H9 (cell line): ENCODE results near the gene POU3F3. TPM values are rescaled to one million over a fixed set of nuclear protein-coding genes. Genes with fewer than 3 reads are reported as not detected.
A peak's percentile ranks its signal among the peaks of the same experiment; 100 is the strongest.

Experiments
- DNase-seq: peaks from one replicate; pipeline ENCODE4 v3.0.0-alpha.2; 2017
- H2AFZ ChIP-seq: one replicate; pipeline ENCODE4 v1.6.1; 2013; ENCODE audit warnings: mild to moderate bottlenecking, low read length, control low read depth, moderate library complexity
- H2AK5ac ChIP-seq: 2 replicates; pipeline ENCODE4 v1.6.1; 2013; ENCODE audit warnings: low read length, control low read depth, mixed read lengths; ENCODE audit not compliant: insufficient read length
- H2BK120ac ChIP-seq: one replicate; pipeline ENCODE4 v1.6.1; 2013; ENCODE audit warnings: low read depth, mild to moderate bottlenecking, low read length, control low read depth, inconsistent platforms; ENCODE audit not compliant: poor library complexity, severe bottlenecking
- H2BK12ac ChIP-seq: 2 replicates; pipeline ENCODE4 v1.6.1; 2013; ENCODE audit warnings: low read length, control low read depth, mixed read lengths, low read depth; ENCODE audit not compliant: insufficient read length
- H2BK15ac ChIP-seq: 2 replicates; pipeline ENCODE4 v1.6.1; 2013; ENCODE audit warnings: low read depth, low read length, control low read depth
- H2BK20ac ChIP-seq: one replicate; pipeline ENCODE4 v1.6.1; 2013; ENCODE audit warnings: low read depth, mild to moderate bottlenecking, low read length, control low read depth, inconsistent platforms; ENCODE audit not compliant: poor library complexity, severe bottlenecking
- H2BK5ac ChIP-seq: 2 replicates; pipeline ENCODE4 v1.6.1; 2013; ENCODE audit warnings: low read length, control low read depth, mixed read lengths; ENCODE audit not compliant: insufficient read length
- H3K14ac ChIP-seq: 2 replicates; pipeline ENCODE4 v1.6.1; 2013; ENCODE audit warnings: low read length, control low read depth; ENCODE audit not compliant: insufficient read depth
- H3K18ac ChIP-seq: 2 replicates; pipeline ENCODE4 v1.6.1; 2013; ENCODE audit warnings: low read depth, mild to moderate bottlenecking, mixed read lengths, low read length, control low read depth; ENCODE audit not compliant: insufficient read length
- H3K23ac ChIP-seq: 2 replicates; pipeline ENCODE4 v1.6.1; 2013; ENCODE audit warnings: low read length, control low read depth, mixed read lengths, low read depth; ENCODE audit not compliant: insufficient read length
- H3K23me2 ChIP-seq: 2 replicates; pipeline ENCODE4 v1.6.1; 2013; ENCODE audit warnings: low read depth, mild to moderate bottlenecking, mixed read lengths, low read length, control low read depth; ENCODE audit not compliant: insufficient read length, poor library complexity, severe bottlenecking
- H3K27ac ChIP-seq: 2 replicates; pipeline ENCODE4 v1.5.1; 2013; ENCODE audit warnings: low read length, control low read depth, mixed read lengths, low read depth; ENCODE audit not compliant: insufficient read length
- H3K27me3 ChIP-seq: 2 replicates; pipeline ENCODE4 v1.6.1; 2013; ENCODE audit warnings: low read length, control low read depth, inconsistent platforms; ENCODE audit not compliant: insufficient read depth
- H3K4ac ChIP-seq: 2 replicates; pipeline ENCODE4 v1.6.1; 2013; ENCODE audit warnings: low read depth, mild to moderate bottlenecking, control low read depth, inconsistent platforms, low read length, moderate library complexity
- H3K4me1 ChIP-seq: 2 replicates; pipeline ENCODE4 v1.6.1; 2013; ENCODE audit warnings: low read length, control low read depth, inconsistent platforms; ENCODE audit not compliant: insufficient read depth
- H3K4me2 ChIP-seq: 2 replicates; pipeline ENCODE4 v1.6.1; 2013; ENCODE audit warnings: low read length, control low read depth, mixed read lengths; ENCODE audit not compliant: insufficient read length, insufficient read depth
- H3K56ac ChIP-seq: 2 replicates; pipeline ENCODE4 v1.6.1; 2013; ENCODE audit warnings: low read depth, mild to moderate bottlenecking, mixed read lengths, low read length, control low read depth; ENCODE audit not compliant: insufficient read length
- H3K79me1 ChIP-seq: 2 replicates; pipeline ENCODE4 v1.6.1; 2013; ENCODE audit warnings: low read depth, mild to moderate bottlenecking, moderate library complexity, low read length, control low read depth, inconsistent platforms; ENCODE audit not compliant: insufficient read depth, poor library complexity, severe bottlenecking
- H3K79me2 ChIP-seq: 2 replicates; pipeline ENCODE4 v1.6.1; 2013; ENCODE audit warnings: low read length, control low read depth, inconsistent platforms; ENCODE audit not compliant: insufficient read depth
- H3K9ac ChIP-seq: 2 replicates; pipeline ENCODE4 v1.6.1; 2013; ENCODE audit warnings: low read length, control low read depth, mixed read lengths; ENCODE audit not compliant: insufficient read length; ENCODE audit errors: extremely low read depth
- H3K9me3 ChIP-seq: one replicate; pipeline ENCODE4 v1.6.1; 2013; ENCODE audit warnings: low read depth, low read length, inconsistent platforms; ENCODE audit not compliant: control insufficient read depth
- H3T11ph ChIP-seq: one replicate; pipeline ENCODE4 v1.6.1; 2013; ENCODE audit warnings: mild to moderate bottlenecking, low read length, control low read depth, inconsistent platforms
- H4K20me1 ChIP-seq: one replicate; pipeline ENCODE4 v1.6.1; 2013; ENCODE audit not compliant: control insufficient read depth, insufficient read length, insufficient read depth
- H4K5ac ChIP-seq: 2 replicates; pipeline ENCODE4 v1.6.1; 2013; ENCODE audit warnings: low read depth, mild to moderate bottlenecking, mixed read lengths, low read length, control low read depth; ENCODE audit not compliant: insufficient read length
- H4K8ac ChIP-seq: replicated peaks from 2 replicates; pipeline ENCODE4 v1.6.1; 2013; ENCODE audit warnings: low read length, control low read depth, mixed read lengths, low read depth; ENCODE audit not compliant: insufficient read length
- H4K91ac ChIP-seq: 2 replicates; pipeline ENCODE4 v1.6.1; 2013; ENCODE audit warnings: low read depth, mild to moderate bottlenecking, moderate library complexity, mixed read lengths, low read length, control low read depth; ENCODE audit not compliant: insufficient read length
- H3K27ac Mint-ChIP-seq, 3 experiments: 2 replicates in 2 of 3; 3 replicates in 1 of 3; pipeline ENCODE4 v1.8.0; 2020 to 2021; ENCODE audit warnings: mixed read lengths in 3 of 3, mild to moderate bottlenecking in 1 of 3, moderate library complexity in 1 of 3
- H3K27me3 Mint-ChIP-seq: 2 replicates; pipeline ENCODE4 v1.8.0; 2021; ENCODE audit warnings: low read depth, mild to moderate bottlenecking, moderate library complexity, mixed read lengths
- H3K36me3 Mint-ChIP-seq, 3 experiments: 2 replicates in 2 of 3; 3 replicates in 1 of 3; pipeline ENCODE4 v1.8.0; 2020 to 2021; ENCODE audit warnings: low read depth in 3 of 3, mixed read lengths in 3 of 3; ENCODE audit not compliant: insufficient read depth in 1 of 3
- H3K4me1 Mint-ChIP-seq, 2 experiments: 2 replicates each; pipeline ENCODE4 v1.8.0; 2020; ENCODE audit warnings: mixed read lengths in 2 of 2
- H3K4me3 Mint-ChIP-seq, 2 experiments: 2 replicates in 1 of 2; 3 replicates in 1 of 2; pipeline ENCODE4 v1.8.0; 2020 to 2021; ENCODE audit warnings: mild to moderate bottlenecking in 2 of 2, mixed read lengths in 2 of 2, moderate library complexity in 1 of 2
- H3K9me3 Mint-ChIP-seq, 2 experiments: 2 replicates in 1 of 2; 3 replicates in 1 of 2; pipeline ENCODE4 v1.8.0; 2020; ENCODE audit warnings: mild to moderate bottlenecking in 2 of 2, mixed read lengths in 2 of 2, moderate library complexity in 1 of 2
- CTCF ChIP-seq: fragments of 200-600 bp; sonication (generic); conservative IDR thresholded peaks from 3 replicates; pipeline ENCODE4 v1.8.0; 2021; ENCODE audit warnings: antibody characterized with exemption, mild to moderate bottlenecking
- WGBS: extraction: QIAGEN DNeasy Blood & Tissue Kit; methylation state at CpG from one replicate; pipeline ENCODE4 v1.1.7; 2013; ENCODE audit warnings: missing lambda C conversion rate, low lambda C conversion rate, mixed read lengths; ENCODE audit not compliant: insufficient read length; ENCODE audit errors: extremely low coverage; 5-methylcytosine and 5-hydroxymethylcytosine counted together
- total RNA-seq: library from RNA; stranded (reverse); gene quantifications from 2 replicates; pipeline ENCODE4 v1.2.1, GENCODE V29; 2021

Gene POU3F3
- total RNA-seq, 1 experiment from 2014 or later: not detected

GRCh38 chr2:104864280-104865095 is 10.6 kb downstream of the POU3F3 start:
- Histone ChIP-seq H3K27ac (no peak overlapping the region), H2BK20ac (no peak overlapping the region), H4K5ac (no peak overlapping the region), H3K4me1 (no peaks in the 10 kb centered on the region), H3K18ac (no peak overlapping the region), H4K20me1 (no peaks in the 10 kb centered on the region), H2BK5ac (no peak overlapping the region), H2AK5ac (no peak overlapping the region), H3K14ac (no peak overlapping the region), H2AFZ (no peak overlapping the region), H4K91ac (no peak overlapping the region), H3K23me2 (peaks cover 11% of the 10 kb centered on the region), H4K8ac (no peak overlapping the region), H3K4me2 (peak overlapping the region; percentile 0), H3K9me3 (no peaks in the 10 kb centered on the region), H2BK120ac (no peak overlapping the region), H3K9ac (no peak overlapping the region), H3K56ac (no peak overlapping the region), H2BK12ac (no peak overlapping the region), H3K4ac (no peak overlapping the region), H3K23ac (no peak overlapping the region), H3K79me2 (no peaks in the 10 kb centered on the region), H2BK15ac (no peak overlapping the region), H3K27me3 (peaks cover 88% of the 10 kb centered on the region), H3T11ph (no peak overlapping the region), H3K79me1 (no peaks in the 10 kb centered on the region)
- no CpG with 5 or more reads among the region's 14 CpGs for whole genome bisulfite sequencing
- no peak for TF ChIP-seq CTCF
- H3K4me3 Mint-ChIP-seq: peak overlapping the region in 1 of 2 experiments; percentile 57; a peak in 3 of 5 replicates
- peaks cover 0 to 11% of the 10 kb centered on the region in 2 experiments; a peak in 2 of 5 replicates for H3K9me3 Mint-ChIP-seq
- DNase-seq: no peak
- peaks cover 29 to 58% of the 10 kb centered on the region in 2 experiments for H3K4me1 Mint-ChIP-seq
- H3K36me3 Mint-ChIP-seq: no peaks in the 10 kb centered on the region; a peak in 1 of 7 replicates
- no peak overlapping the region for H3K27ac Mint-ChIP-seq
- H3K27me3 Mint-ChIP-seq: peaks cover 99% of the 10 kb centered on the region
